LNCAP (cell line): Measurements from ENCODE around the gene CHST3.

ENCODE experiments used
- CTCF ChIP-seq: fragments of 450-650 bp; IDR thresholded peaks from 2 replicates; pipeline ENCODE4 v1.5.1; 2017; ENCODE audit warnings: mild to moderate bottlenecking

CHST3 gene

DNA sequence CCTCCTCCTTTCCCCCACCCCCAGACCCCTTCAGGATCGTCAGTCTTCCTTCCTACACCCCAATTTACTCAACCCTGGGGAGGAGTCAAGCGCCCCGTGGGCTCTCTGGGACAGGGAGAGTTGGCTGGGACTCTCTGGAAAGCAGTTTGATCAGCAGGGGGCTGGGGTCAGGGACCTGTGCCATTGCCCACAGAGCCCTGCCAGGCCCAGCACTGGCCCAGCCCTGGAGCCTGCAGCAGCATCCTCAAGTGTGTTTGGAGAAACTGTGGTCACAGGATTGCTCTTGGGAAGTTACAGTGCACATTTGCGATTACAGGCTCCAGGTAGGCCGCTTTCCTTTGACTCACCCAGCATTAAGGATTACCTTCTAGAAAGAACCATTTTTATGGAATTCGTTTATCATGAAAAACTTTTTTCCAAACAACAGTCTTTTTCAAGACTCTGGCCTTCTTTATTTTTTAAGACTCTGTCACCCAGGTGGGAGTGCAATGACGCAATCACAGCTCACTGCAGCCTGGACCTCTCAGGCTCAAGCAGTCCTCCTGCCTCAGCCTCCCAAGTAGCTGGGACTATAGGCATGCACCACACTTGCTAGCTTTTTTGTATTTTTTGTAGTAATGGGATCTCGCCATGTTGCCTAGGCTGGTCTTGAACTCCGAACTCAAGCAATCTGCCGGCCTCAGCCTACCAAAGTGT lies 50.7 kb downstream of the CHST3 start:
- no peak for TF ChIP-seq CTCF

DNA sequence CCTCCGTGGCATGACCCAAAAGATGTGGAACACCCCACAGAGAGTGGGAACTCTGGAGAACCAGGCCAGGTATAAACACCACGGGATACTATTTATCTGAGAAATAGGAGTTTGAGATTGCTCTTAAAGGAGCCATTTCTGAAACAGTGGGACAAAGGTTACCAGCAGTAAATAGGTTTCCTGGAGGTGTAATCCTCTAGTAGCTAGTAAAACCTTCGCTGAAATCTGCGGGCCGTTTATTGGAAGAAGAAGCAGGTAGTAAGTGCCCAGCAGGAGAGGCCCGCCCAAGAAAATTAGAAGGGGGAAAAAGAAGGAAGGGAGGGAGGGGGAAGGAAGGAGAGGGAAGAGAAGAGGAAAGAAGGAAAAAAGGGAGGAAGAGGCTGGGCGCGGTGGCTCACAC lies 51.6 kb downstream of the CHST3 start:
- no peak for TF ChIP-seq CTCF

DNA sequence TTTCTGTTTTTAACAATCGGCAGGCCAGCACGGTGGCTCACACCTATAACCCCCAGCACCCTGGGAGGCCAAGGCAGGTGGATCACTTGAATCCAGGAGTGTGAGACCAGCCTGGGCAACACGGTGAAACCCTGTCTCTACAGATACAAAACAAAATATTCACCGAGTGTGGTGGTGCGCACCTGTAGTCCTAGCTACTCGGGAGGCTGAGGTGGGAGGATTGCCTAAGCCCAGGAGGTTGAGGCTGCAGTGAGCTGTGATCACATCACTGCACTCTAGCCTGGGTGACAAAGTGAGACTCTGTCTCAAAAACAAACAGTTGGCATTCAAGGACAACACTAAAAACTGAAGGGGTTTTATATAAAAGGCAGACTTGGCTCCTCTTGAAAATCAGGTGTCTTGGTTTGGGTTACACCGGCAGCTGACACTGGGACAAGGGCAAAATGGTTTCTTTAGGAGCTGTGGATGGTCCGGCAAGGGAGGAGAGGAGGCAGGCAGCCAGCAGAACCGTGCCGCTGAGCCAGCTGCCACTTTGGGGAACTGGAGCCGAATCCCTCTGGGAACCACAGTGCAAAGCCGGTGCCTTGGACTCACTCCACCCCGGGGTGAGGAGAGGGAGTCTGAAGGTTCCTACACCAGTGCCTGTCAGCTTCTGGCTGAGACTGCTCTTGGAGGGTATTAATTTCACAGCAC lies 52.6 kb downstream of the CHST3 start:
- no peak for TF ChIP-seq CTCF

DNA sequence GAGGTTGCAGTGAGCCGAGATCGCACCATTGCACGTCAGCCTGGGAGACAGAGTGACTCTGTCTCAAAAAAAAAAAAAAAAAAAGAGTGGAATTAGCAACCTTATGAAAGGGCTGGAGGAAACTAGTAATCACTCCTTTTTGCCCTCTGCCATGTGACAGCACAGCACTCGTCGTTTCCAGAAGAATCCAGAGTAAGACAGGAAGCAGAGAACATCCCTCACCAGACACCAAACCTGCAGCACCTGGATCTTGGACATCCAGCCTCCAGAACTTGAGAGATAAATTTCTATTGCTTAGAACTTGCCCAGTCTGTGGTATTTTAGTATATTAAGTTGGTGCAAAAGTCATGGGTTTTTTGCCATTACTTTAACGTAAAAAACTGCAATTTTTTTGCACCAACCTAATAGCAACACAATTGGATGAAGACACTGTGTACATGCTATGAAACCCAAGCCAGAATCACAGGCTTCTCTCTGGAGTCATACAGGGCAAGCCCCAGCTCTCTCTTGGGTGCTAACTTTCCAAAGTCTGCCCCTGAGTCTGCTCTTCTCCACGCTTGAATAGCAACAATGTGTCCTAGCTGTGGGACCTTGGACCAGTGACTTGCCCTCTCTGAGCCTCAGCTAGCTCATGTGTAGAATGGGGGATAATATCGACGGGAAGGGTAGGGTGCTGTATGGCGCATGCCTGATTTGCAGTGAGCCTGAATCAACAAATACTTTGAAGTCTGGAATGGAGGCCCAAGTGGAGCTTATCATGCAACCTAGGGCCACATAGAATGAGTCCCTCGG lies 55.1 kb downstream of the CHST3 start:
- TF ChIP-seq CTCF, result no peak

GRCh38 chr10:72020914-72021809 lies 57.0 kb downstream of the CHST3 start:
- TF ChIP-seq CTCF, result no peak

GRCh38 chr10:72022228-72022627 lies 58.0 kb downstream of the CHST3 start:
- TF ChIP-seq CTCF, result no peak

DNA sequence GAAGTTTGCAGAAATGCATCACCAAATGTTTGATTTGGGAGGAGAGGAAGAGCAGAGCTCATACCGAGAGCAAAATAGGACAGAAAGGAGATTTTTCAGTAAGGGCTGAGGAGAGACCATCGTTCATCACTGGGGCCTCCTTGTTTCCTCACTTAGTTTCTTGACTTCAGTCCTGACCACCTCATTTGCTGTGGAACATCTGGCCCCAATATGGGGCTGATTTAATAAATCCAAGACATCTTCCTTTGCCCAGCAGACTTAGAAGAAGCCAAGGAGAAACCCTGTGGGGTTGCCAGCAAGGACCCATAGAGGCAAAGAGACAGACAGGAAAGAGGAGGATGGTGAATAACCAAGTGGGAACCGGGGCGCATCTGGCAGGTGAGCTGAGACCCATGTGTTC lies 60.4 kb downstream of the CHST3 start:
- TF ChIP-seq CTCF, result no peak
